ENCODE measurements around the gene SP2. TPM values are rescaled to one million over a fixed set of nuclear protein-coding genes. Genes with fewer than 3 reads are reported as not detected.

The SP2 gene
- total RNA-seq, 1 donor from 2014 or later = 1.6 TPM

DNA sequence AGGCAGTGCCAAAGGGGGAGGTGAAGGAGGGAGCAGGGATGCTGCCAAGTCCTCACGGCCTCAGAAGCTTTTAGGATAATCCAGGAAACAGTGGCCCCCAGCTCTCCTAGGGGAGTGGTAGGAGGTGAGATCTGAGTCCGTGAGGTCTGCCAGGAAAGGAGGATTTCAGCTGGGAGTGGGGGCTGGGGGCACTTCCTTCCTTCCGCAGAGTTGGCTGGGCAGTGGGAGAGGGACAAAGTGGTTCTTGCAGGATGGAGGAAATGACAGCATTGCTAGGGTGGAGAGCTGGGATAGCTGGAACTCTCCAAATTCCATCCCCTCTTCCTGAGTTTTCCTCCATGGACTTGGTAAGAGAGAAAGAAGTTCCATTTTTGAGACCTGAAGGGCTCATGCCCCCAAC lies 40.3 kb upstream of the SP2 start:
- Histone ChIP-seq H3K79me2 (ENCODE audit: low read depth) (no peaks in the 10 kb centered on the region), H3K4me3 (no peak overlapping the region), H3K27me3 (peaks cover 83% of the 10 kb centered on the region), H3K4me1 (peaks cover 19% of the 10 kb centered on the region), H3K9me3 (ENCODE audit: low read depth) (no peaks in the 10 kb centered on the region), H3K27ac (no peak overlapping the region), H3K9ac (no peak overlapping the region), H2AFZ (replicated peaks) (no peak overlapping the region), H3K4me2 (no peak overlapping the region), H3F3A (ENCODE audit: low read depth) (peaks cover 10% of the 10 kb centered on the region), H3K36me3 (no peaks in the 10 kb centered on the region), H4K20me1 (ENCODE audit: low read depth) (peaks cover 16% of the 10 kb centered on the region)
- peaks cover 8% of the 10 kb centered on the region for H3K4me1 Mint-ChIP-seq
- no peaks in the 10 kb centered on the region for H3K9me3 Mint-ChIP-seq
- H3K27me3 Mint-ChIP-seq (ENCODE audit: insufficient read depth, low read depth) = peaks cover 59% of the 10 kb centered on the region
- H3K4me3 Mint-ChIP-seq = no peak overlapping the region
- H3K36me3 Mint-ChIP-seq = no peaks in the 10 kb centered on the region
- no peak for TF ChIP-seq EZH2phosphoT487 (IDR thresholded peaks at IDR 0.05)
- TF ChIP-seq EZH2 (IDR thresholded peaks at IDR 0.05) = no peak
- no peak for TF ChIP-seq CTCF (IDR thresholded peaks at IDR 0.05)
- DNase-seq (ENCODE audit: low spot score) = no peak
- H3K27ac Mint-ChIP-seq = no peak overlapping the region

DNA sequence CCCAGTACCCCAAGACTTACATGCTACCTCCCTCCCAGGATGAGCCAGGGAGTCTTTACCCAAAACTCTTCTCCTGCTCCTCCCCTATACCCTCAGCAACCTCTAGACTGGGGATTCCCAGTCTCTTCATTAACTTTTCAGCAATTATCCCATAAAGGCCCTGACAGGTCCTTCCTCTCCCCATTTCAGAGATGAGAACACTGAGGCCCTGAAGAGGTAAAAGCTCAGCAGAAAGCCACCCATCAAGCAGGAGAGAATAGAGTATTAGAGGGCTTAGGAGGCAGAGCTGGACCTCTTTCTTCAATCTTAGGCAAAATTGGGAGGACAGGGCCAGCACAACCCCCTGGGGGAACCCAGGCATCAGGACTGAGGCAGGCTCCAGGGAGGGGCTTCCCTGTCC lies 39.2 kb upstream of the SP2 start:
- Histone ChIP-seq H3K4me2 (no peak overlapping the region), H3K36me3 (no peaks in the 10 kb centered on the region), H3F3A (ENCODE audit: low read depth) (peaks cover 2% of the 10 kb centered on the region), H3K27ac (no peak overlapping the region), H3K27me3 (peaks cover 72% of the 10 kb centered on the region), H3K4me1 (peaks cover 13% of the 10 kb centered on the region), H3K79me2 (ENCODE audit: low read depth) (no peaks in the 10 kb centered on the region), H3K4me3 (no peak overlapping the region), H2AFZ (replicated peaks) (no peak overlapping the region), H4K20me1 (ENCODE audit: low read depth) (peaks cover 15% of the 10 kb centered on the region), H3K9me3 (ENCODE audit: low read depth) (no peaks in the 10 kb centered on the region), H3K9ac (no peak overlapping the region)
- no peak overlapping the region for H3K27ac Mint-ChIP-seq
- no peaks in the 10 kb centered on the region for H3K36me3 Mint-ChIP-seq
- H3K27me3 Mint-ChIP-seq (ENCODE audit: insufficient read depth, low read depth) = peaks cover 56% of the 10 kb centered on the region
- DNase-seq (ENCODE audit: low spot score) = no peak
- H3K9me3 Mint-ChIP-seq = no peaks in the 10 kb centered on the region
- H3K4me1 Mint-ChIP-seq = peaks cover 8% of the 10 kb centered on the region
- no peak for TF ChIP-seq CTCF (IDR thresholded peaks at IDR 0.05)
- TF ChIP-seq EZH2phosphoT487 (IDR thresholded peaks at IDR 0.05) = no peak
- no peak for TF ChIP-seq EZH2 (IDR thresholded peaks at IDR 0.05)
- no peak overlapping the region for H3K4me3 Mint-ChIP-seq

DNA sequence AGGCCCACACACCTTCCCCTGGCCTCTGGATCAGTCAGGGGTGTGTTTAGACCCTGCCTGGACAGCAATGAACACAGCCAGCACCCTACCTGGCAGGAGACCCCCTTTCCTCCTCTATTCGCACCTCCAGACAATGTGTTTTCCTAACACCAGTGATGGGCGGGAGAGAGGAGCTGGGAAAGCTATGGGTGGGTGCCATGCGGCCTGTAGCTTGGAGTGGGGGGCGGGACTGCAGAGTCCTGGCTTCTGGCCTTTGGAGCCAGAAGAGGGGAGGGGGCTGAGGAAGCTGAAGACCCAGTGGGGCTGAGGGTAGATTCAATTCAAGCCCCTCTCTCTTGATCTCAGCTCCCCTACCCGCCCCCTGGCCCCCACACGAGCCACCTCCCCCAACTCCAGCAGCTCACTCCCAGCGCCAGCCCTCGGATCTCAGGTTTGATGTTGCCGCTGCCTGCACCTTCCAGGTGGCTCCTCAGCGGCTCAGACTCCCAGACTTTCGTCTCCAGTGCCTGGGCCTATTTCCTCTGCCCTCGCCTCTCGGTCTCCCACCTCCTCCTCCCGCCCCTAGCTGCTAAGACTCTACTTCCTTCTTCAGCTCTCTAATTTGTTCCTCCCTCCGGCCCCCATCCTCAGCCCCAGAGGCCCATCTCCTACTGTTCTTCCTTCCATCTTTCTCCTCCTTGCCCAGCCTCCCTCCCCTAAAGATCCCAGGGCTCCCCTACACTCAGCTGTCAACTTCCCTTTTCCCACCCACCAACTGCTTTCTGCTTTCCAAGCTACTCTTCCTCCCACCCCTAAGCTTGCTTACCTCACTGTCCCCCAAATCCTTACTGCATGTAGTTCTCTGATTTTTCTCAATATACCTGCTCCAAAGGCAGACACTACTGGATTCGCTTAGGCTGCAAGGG lies 38.2 kb upstream of the SP2 start:
- H3K27me3 ChIP-seq = peaks cover 62% of the 10 kb centered on the region
- no peaks in the 10 kb centered on the region for H3K9me3 Mint-ChIP-seq

More for the DNA sequence above, 38.2 kb upstream of the SP2 start:
- TF ChIP-seq EZH2phosphoT487 (IDR thresholded peaks at IDR 0.05) (no peak), CTCF (IDR thresholded peaks at IDR 0.05) (no peak), EZH2 (IDR thresholded peaks at IDR 0.05) (no peak)
- DNase-seq (ENCODE audit: low spot score) = no peak
- no peaks in the 10 kb centered on the region for H3K79me2 ChIP-seq (ENCODE audit: low read depth)
- Mint-ChIP-seq H3K4me3 (no peak overlapping the region), H3K4me1 (no peaks in the 10 kb centered on the region), H3K27me3 (ENCODE audit: insufficient read depth, low read depth) (peaks cover 47% of the 10 kb centered on the region), H3K27ac (no peak overlapping the region), H3K36me3 (no peaks in the 10 kb centered on the region)
- peak overlapping the region; percentile 3 for H2AFZ ChIP-seq (replicated peaks)
- H3K9me3 ChIP-seq (ENCODE audit: low read depth) = no peaks in the 10 kb centered on the region
- H3K4me3 ChIP-seq = no peak overlapping the region
- H4K20me1 ChIP-seq (ENCODE audit: low read depth) = peaks cover 7% of the 10 kb centered on the region
- peaks cover 5% of the 10 kb centered on the region for H3K4me1 ChIP-seq
- no peak overlapping the region for H3K4me2 ChIP-seq
- no peak overlapping the region for H3K9ac ChIP-seq
- H3K36me3 ChIP-seq = no peaks in the 10 kb centered on the region
- no peaks in the 10 kb centered on the region for H3F3A ChIP-seq (ENCODE audit: low read depth)
- no peak overlapping the region for H3K27ac ChIP-seq

All from neural progenitor cell (in vitro differentiated cells).